Measurements from ENCODE around the gene CASKIN2. TPM values are rescaled to one million over a fixed set of nuclear protein-coding genes. Genes with fewer than 3 reads are reported as not detected.

CASKIN2 gene
- polyA plus RNA-seq, 3 donors = 27.2 to 31.2 (median 29.0) TPM

- no peak for DNase-seq (ENCODE audit: low read depth in 3 of 3, low spot score in 2 of 3)
Measured at GRCh38 chr17:75549246-75550138, 34.2 kb upstream of the CASKIN2 start.

- DNase-seq (ENCODE audit: low read depth in 3 of 3, low spot score in 2 of 3) = no peak
Measured at GRCh38 chr17:75548813-75549212, 33.5 kb upstream of the CASKIN2 start.

GRCh38 chr17:75547091-75547490 is 31.8 kb upstream of the CASKIN2 start:
- DNase-seq (ENCODE audit: low read depth in 3 of 3, low spot score in 2 of 3) = no peak

GRCh38 chr17:75546181-75546580 is 30.8 kb upstream of the CASKIN2 start:
- no peak for DNase-seq (ENCODE audit: low read depth in 3 of 3, low spot score in 2 of 3)

- no peak for DNase-seq (ENCODE audit: low read depth in 3 of 3, low spot score in 2 of 3)
Measured at GRCh38 chr17:75544250-75544649, 28.9 kb upstream of the CASKIN2 start.

- no peak for DNase-seq (ENCODE audit: low read depth in 3 of 3, low spot score in 2 of 3)
Measured at GRCh38 chr17:75542728-75543336, 27.5 kb upstream of the CASKIN2 start.

GRCh38 chr17:75542229-75542628 is 26.9 kb upstream of the CASKIN2 start:
- no peak for DNase-seq (ENCODE audit: low read depth in 3 of 3, low spot score in 2 of 3)

GRCh38 chr17:75540923-75541503 is 25.7 kb upstream of the CASKIN2 start:
- no peak for DNase-seq (ENCODE audit: low read depth in 3 of 3, low spot score in 2 of 3)

GRCh38 chr17:75539967-75540729 is 24.8 kb upstream of the CASKIN2 start:
- no peak for DNase-seq (ENCODE audit: low read depth in 3 of 3, low spot score in 2 of 3)

GRCh38 chr17:75536366-75536765 is 21.0 kb upstream of the CASKIN2 start:
- no peak for DNase-seq (ENCODE audit: low read depth in 3 of 3, low spot score in 2 of 3)

- DNase-seq (ENCODE audit: low read depth in 3 of 3, low spot score in 2 of 3) = no peak
Measured at GRCh38 chr17:75535871-75536270, 20.5 kb upstream of the CASKIN2 start.

GRCh38 chr17:75535119-75535537 is 19.8 kb upstream of the CASKIN2 start:
- DNase-seq (ENCODE audit: low read depth in 3 of 3, low spot score in 2 of 3) = no peak

GRCh38 chr17:75531721-75532072 is 16.4 kb upstream of the CASKIN2 start:
- DNase-seq (ENCODE audit: low read depth in 3 of 3, low spot score in 2 of 3) = no peak

- DNase-seq (ENCODE audit: low read depth in 3 of 3, low spot score in 2 of 3) = no peak
Measured at GRCh38 chr17:75530837-75531720, 15.7 kb upstream of the CASKIN2 start.

GRCh38 chr17:75526555-75527270 is 11.4 kb upstream of the CASKIN2 start:
- DNase-seq (ENCODE audit: low read depth in 3 of 3, low spot score in 2 of 3) = no peak

- DNase-seq (ENCODE audit: low read depth in 3 of 3, low spot score in 2 of 3) = no peak
Measured at GRCh38 chr17:75525806-75526554, 10.6 kb upstream of the CASKIN2 start.

- DNase-seq (ENCODE audit: low read depth in 3 of 3, low spot score in 2 of 3) = peak in 2 of 3 donors; percentile 65 to 75
Measured at GRCh38 chr17:75524970-75525805, 9.9 kb upstream of the CASKIN2 start, which contains the start of gene LLGL2. TSS of gene LLGL2 (plus strand) at chr17:75525697. CDS start at chr17:75543427, 17,730 bp downstream.
